Measurements from ENCODE around the gene UNC13A. TPM values are rescaled to one million over a fixed set of nuclear protein-coding genes. Genes with fewer than 3 reads are reported as not detected.

UNC13A gene
- total RNA-seq, 1 experiment from 2014 or later, result 22.2 TPM

GRCh38 chr19:17605761-17606589 lies 82.2 kb downstream of the UNC13A start:
- Histone ChIP-seq H4K20me1 (ENCODE audit: control insufficient read depth, insufficient read depth, insufficient read length) (no peaks in the 10 kb centered on the region), H3K14ac (ENCODE audit: insufficient read depth, low read length) (0 out of 2 replicates have a peak overlapping the region, but pooled peaks have one; percentile 33), H2AK5ac (ENCODE audit: insufficient read length, low read length) (no peak overlapping the region), H3K18ac (ENCODE audit: insufficient read length, low read depth, low read length) (no peak overlapping the region), H3K9ac (ENCODE audit: extremely low read depth, insufficient read length, low read length) (no peak overlapping the region), H2BK5ac (ENCODE audit: insufficient read length, low read length) (no peak overlapping the region), H3T11ph (ENCODE audit: low read length) (no peak overlapping the region), H4K8ac (replicated peaks; ENCODE audit: insufficient read length, low read depth, low read length) (no peak overlapping the region), H3K56ac (ENCODE audit: insufficient read length, low read depth, low read length) (no peak overlapping the region), H2BK15ac (ENCODE audit: low read depth, low read length) (no peak overlapping the region), H4K5ac (ENCODE audit: insufficient read length, low read depth, low read length) (no peak overlapping the region), H3K4me1 (ENCODE audit: insufficient read depth, low read length) (no peaks in the 10 kb centered on the region; the same call in 1 of the 2 replicates), H3K27me3 (ENCODE audit: insufficient read depth, low read length) (no peaks in the 10 kb centered on the region), H3K79me2 (ENCODE audit: insufficient read depth, low read length) (no peaks in the 10 kb centered on the region), H3K4ac (ENCODE audit: low read depth, low read length) (no peak overlapping the region), H2BK12ac (ENCODE audit: insufficient read length, low read depth, low read length) (no peak overlapping the region), H2BK20ac (ENCODE audit: low read depth, low read length, poor library complexity, severe bottlenecking) (no peak overlapping the region), H3K23ac (ENCODE audit: insufficient read length, low read depth, low read length) (no peak overlapping the region), H2BK120ac (ENCODE audit: low read depth, low read length, poor library complexity, severe bottlenecking) (no peak overlapping the region), H2AFZ (ENCODE audit: low read length) (no peak overlapping the region), H3K27ac (ENCODE audit: insufficient read length, low read depth, low read length) (no peak overlapping the region), H3K79me1 (ENCODE audit: insufficient read depth, low read depth, low read length, poor library complexity, severe bottlenecking) (no peaks in the 10 kb centered on the region), H3K23me2 (ENCODE audit: insufficient read length, low read depth, low read length, poor library complexity, severe bottlenecking) (no peaks in the 10 kb centered on the region), H4K91ac (ENCODE audit: insufficient read length, low read depth, low read length) (no peak overlapping the region), H3K9me3 (ENCODE audit: control insufficient read depth, low read depth, low read length) (no peaks in the 10 kb centered on the region), H3K4me2 (ENCODE audit: insufficient read depth, insufficient read length, low read length) (peak overlapping the region; percentile 5)
- H3K27me3 Mint-ChIP-seq (ENCODE audit: low read depth), result peaks cover 22% of the 10 kb centered on the region
- H3K9me3 Mint-ChIP-seq, result no peaks in the 10 kb centered on the region; a peak in 1 of 5 replicates
- TF ChIP-seq, protein P1, sequence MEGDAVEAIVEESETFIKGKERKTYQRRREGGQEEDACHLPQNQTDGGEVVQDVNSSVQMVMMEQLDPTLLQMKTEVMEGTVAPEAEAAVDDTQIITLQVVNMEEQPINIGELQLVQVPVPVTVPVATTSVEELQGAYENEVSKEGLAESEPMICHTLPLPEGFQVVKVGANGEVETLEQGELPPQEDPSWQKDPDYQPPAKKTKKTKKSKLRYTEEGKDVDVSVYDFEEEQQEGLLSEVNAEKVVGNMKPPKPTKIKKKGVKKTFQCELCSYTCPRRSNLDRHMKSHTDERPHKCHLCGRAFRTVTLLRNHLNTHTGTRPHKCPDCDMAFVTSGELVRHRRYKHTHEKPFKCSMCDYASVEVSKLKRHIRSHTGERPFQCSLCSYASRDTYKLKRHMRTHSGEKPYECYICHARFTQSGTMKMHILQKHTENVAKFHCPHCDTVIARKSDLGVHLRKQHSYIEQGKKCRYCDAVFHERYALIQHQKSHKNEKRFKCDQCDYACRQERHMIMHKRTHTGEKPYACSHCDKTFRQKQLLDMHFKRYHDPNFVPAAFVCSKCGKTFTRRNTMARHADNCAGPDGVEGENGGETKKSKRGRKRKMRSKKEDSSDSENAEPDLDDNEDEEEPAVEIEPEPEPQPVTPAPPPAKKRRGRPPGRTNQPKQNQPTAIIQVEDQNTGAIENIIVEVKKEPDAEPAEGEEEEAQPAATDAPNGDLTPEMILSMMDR (conservative IDR thresholded peaks at IDR 0.05), result peak; percentile 79
- peaks cover 10 to 11% (median 11%) of the 10 kb centered on the region in 3 experiments; a peak in 6 of 7 replicates for H3K36me3 Mint-ChIP-seq (ENCODE audit: insufficient read depth in 1 of 3, low read depth in 3 of 3)
- peak overlapping the region; percentile 63 to 75 for H3K4me3 Mint-ChIP-seq
- peak overlapping the region; percentile 46 to 96 (median 51); a peak in 4 of 7 replicates for H3K27ac Mint-ChIP-seq
- WGBS (ENCODE audit: extremely low coverage, insufficient read length, low lambda C conversion rate), result no CpG with 5 or more reads among the region's 85 CpGs
- DNase-seq, result peak; percentile 96
- H3K4me1 Mint-ChIP-seq, result peaks cover 35 to 41% of the 10 kb centered on the region in 2 experiments

Measured in H9 (cell line).